Upper lobe of left lung (tissue), 4 donors: ENCODE results near the gene FAM118A.

Experiments
- CTCF ChIP-seq, 6 experiments: fragments of 450-650 bp in 4 of 6; fragments of 200-600 bp in 2 of 6; sonication (generic) in 2 of 6; IDR thresholded peaks; one replicate each; pipeline ENCODE4 v1.5.1; 2016 to 2019; ENCODE audit warnings: antibody characterized with exemption in 6 of 6
- EP300 ChIP-seq, 4 donors: sonication (generic); formaldehyde crosslinking; IDR thresholded peaks; one replicate each; pipeline ENCODE4 v1.5.1; 2017; ENCODE audit warnings: antibody characterized with exemption in 4 of 4, control low read depth in 2 of 4
- POLR2A ChIP-seq, 4 donors: fragments of 450-650 bp; IDR thresholded peaks; one replicate each; pipeline ENCODE4 v1.5.1; 2016 to 2017; ENCODE audit warnings: antibody characterized with exemption in 4 of 4, mild to moderate bottlenecking in 2 of 4
- POLR2AphosphoS5 ChIP-seq, 2 donors: sonication (generic); formaldehyde crosslinking; IDR thresholded peaks; one replicate each; pipeline ENCODE4 v1.5.1; 2017; ENCODE audit warnings: antibody characterized with exemption in 2 of 2

- TF ChIP-seq POLR2AphosphoS5 (IDR thresholded peaks at IDR 0.05) (peak in 1 of 2 donors; percentile 20), POLR2A (IDR thresholded peaks at IDR 0.05) (no peak), CTCF (IDR thresholded peaks at IDR 0.05) (peak; percentile 49 to 80 (median 74)), EP300 (IDR thresholded peaks at IDR 0.05) (no peak)
These were observed 46.1 kb upstream of the FAM118A start for GRCh38 chr22:45263463-45264269.
